NCI-H2107 (cell line): Measurements from ENCODE around the gene ADRM1.

ENCODE experiments used
- DNase-seq: peaks from one replicate; lab custom pipeline; 2025; lab: John Stamatoyannopoulos, UW

The ADRM1 gene

DNA sequence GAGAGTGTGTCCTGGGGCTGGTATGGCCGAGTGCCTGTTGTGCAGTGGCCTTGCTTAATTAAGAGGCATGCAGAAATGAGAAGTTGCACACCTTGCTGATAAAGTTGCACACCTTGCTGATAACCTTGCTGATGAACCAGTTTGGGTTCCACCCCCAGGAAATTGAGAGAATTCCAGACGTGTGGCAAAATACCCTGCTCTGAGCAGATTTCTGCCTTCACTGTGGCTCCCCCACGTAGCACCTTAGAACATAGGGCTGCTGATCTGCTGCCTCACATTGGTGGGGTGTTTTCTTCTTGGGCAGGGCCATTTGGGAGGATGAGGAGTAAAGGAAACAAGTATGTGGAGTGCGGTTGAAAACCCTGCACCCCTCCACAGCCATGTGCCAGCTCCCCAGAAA is 22.5 kb upstream of the ADRM1 start:
- no peak for DNase-seq

DNA sequence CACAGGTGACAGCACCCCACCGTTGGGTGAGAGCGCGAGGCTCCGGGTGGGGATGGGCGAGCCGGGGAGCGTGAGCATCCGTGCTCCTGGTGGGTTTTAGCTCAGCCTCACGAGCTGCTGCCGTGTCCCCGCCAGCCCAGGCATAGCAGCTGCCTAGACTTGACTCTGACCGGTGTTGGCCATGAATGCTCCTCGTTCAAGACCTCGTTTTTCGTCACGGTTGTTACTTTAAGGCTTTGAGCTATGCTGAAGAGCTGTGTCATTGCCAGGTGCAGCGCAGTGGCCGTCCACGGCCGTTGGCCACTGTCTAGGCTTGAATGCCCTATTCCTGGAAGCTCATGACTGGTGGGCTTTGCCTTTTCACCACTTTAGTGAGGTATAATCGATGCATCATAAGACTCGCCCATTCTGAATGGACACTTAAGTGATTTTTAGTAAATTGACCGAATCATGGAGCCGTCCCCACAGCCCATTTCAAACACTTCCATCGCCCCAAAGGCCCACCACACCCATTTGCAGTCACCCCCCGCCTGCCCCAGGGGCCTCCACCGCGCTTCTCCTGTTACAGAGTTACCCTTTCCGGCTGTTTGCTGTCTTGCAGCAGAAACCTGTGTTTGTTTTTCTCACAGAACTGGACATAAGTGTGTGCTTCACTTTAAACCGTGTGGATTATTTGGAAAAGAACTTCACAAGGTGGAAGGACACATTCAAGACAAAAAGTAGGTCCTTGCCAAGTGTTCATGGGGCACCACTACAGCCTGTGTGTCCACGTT is 21.4 kb upstream of the ADRM1 start:
- peak; percentile 45 for DNase-seq

DNA sequence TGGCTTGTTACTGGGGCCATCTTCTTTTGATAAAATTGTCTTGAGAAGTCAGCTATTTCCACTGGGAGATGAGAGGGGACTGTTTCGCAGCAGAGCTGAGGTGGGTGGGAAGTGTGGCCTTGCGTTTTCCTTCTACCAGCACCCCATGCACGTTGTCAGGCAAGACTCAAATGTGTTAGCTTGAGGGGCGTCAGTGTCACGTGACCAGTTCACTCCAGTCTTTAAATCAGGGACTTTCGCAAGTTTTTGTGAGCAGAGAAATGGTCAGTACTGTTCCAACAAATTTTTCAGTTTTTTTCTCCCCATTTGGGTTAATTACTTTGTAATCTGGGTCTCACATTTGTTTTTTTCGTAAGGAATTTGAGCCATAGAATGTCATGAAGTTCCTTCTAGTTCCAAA is 20.7 kb upstream of the ADRM1 start:
- no peak for DNase-seq

DNA sequence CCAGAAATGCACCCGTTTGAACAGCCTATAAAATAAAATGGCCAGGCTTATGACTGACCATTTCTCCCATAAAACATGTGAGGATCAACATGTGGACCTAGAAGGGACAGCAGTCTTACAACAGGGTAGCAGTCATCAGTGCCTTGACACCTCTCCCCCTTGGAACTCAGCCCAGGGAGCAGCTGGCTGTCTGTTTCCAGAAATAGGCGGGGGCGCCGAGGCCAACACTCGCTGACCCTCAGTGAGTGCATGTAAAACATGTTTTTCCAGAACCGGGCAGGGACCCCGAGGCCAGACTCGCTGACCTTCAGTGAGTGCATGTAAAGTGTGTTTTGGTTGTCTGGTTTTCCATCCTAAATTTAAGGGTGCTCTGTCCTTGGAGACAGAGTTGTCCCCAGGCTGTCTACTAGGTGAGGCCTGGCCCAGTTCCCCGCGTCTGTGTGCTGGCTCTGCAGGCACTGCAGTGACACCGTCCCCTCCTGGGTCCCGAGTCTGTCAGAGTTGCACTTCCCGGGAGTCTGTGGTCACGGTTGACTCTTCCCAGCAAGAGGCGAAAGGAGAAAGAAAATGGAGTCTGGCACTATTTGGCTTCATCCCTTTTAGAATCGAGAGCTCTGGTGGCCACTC is 19.8 kb upstream of the ADRM1 start:
- no peak for DNase-seq

DNA sequence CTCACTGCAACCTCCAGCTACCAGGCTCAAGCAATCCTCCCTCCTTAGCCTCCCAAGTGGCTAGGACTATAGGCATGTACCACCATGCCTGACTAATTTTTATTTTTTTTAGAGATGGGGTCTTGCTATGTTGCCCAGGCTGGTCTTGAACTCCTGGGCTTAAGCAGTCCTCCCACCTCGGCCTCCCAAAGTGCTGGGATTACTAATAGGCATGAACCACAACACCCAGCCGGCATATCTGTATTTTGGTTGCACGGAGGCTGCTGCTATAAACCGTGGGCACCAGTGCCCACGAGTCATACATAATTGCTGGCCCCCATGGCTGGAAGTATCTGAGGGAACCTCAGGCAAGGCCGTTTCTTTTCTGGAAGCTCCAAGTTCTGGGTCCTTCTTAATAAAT is 18.3 kb upstream of the ADRM1 start:
- no peak for DNase-seq

DNA sequence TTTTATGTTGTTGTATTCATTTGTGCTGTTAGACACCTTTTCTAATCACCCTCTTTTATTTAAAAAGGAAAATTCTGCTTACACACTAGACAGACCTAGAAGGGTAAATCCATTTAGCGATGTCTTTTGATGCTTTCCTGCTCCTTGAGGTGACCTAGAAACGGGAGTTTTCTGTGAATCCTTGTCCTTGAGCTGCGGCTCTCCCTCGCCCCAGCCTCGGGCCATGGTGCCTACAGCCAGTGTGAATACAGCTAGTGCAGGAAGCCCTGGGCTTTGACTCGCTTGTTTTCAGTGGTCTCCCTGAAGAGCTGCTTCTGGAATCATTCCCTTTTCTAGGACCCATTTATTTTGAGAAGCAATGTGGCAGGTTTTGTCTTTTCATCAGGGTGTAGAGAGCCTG is 17.6 kb upstream of the ADRM1 start:
- DNase-seq: no peak

DNA sequence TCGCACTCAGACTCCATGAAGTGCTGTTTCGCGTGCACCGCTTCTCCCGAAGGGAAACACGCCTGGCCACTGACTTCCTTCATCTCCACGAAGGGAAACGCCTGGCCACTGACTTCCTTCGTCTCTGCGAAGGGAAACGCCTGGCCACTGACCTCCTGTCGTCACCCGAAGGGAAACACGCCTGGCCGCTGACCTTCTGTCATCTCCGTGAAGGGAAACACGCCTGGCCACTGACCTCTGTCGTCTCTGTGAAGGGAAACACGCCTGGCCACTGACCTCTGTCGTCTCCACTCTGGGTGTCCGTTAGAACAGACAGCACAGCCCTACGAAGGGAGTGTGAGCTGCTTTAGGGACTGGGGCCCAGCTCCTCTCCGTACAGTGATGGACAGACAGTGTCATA is 17.1 kb upstream of the ADRM1 start:
- no peak for DNase-seq

DNA sequence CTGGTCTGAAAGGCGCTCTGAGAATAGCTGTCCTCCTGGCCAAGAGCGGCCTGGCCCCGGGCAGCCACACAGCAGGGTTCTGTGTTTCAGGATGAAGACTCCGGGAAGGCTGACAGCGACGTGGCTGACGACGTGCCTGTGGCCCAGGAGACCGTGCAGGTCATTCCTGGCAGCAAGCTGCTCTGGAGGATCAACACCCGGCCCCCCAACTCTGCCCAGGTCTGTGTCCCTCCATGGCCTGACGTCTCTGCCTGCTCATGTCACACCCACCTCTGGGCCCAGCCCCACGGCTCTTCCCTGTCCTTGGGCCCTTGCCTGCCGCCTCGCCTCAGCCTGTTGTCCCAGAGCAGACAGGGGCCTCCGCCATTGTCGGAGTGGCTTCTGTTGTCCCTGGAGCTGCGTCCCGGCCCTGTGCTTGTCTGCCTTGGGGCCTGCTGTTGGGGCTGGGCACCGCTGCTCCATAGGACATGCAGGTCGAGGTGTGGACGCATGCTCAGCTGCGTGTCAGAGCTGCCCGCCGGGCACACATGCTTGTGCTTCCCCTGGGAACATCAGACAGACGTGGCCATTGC is 16.2 kb upstream of the ADRM1 start:
- DNase-seq: no peak

DNA sequence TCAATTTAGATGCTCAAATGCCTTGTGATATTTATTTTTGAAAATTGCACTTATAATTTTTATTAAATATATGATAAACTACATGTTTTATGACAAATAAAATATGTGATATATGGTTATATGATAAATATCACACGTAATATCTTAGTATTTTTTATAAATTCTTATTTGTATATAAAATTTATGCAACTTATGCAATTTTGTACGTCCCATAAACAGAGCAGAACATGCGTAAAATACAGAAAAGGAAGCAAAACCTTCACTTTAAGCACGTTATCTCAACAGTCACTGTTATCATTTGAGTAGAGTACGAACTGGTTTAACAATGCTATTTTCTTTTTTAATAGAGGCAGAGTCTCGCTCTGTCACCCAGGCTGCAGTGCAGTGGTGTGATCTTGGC is 15.7 kb upstream of the ADRM1 start:
- DNase-seq: no peak

DNA sequence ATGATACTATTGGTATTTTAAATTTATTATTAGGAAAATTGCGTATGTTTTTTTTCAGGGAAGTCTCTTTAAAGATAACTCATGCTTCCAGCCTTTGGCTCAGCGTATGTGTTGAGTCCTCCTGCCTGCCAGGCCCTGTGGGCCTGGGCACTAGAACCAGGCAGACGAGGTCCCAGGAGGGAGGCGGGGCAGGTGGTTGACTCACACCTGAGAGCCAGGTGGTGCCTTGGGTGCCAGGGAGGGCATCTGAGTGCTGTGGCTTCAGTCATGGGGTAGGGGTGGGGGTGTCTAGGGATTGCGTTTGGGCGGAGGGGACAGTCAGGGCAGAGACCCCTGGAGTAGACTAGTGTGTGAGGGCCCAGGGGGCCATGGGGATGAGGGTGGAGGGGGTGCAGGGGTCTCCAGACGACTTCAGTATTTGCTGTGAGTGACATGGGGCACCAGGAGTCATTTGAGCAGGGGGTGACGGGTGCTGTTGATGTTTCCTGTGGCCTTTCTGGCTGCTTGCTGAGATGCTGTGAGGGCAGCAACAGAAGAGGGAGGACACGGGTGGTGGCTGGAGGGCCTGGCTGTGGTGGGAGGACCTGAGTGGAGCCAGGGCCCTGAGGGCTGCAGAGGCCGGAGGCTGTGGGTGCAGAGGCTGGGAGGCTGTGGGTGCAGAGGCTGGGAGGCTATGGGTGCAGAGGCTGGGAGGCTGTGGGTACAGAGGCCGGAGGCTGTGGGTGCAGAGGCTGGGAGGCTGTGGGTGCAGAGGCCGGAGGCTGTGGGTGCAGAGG is 14.8 kb upstream of the ADRM1 start:
- no peak for DNase-seq

DNA sequence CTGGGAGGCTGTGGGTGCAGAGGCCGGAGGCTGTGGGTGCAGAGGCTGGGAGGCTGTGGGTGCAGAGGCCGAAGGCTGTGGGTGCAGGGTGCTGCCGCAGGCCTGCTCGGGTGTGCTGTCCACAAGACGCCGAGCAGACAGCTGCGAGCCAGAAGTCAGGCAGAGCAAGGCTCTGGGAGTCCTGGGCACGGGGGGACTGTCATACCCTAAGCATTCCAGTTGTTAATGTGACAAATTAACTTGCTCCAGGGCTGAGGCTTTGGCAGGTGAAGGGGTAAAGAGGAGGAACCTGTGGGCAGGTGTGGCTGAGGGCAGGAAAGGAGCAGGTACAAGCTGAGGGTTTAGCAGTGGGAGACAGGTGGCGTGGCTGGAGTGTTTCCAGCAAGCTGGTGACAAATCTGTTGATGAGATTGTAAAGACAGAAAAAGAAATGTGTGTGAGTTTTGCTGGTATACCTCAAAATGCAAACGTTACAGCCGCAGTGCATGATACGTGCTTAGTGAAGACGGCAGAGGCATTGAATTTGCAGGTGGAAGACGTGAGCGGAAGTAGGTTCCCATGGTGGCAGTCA is 14.2 kb upstream of the ADRM1 start:
- no peak for DNase-seq

DNA sequence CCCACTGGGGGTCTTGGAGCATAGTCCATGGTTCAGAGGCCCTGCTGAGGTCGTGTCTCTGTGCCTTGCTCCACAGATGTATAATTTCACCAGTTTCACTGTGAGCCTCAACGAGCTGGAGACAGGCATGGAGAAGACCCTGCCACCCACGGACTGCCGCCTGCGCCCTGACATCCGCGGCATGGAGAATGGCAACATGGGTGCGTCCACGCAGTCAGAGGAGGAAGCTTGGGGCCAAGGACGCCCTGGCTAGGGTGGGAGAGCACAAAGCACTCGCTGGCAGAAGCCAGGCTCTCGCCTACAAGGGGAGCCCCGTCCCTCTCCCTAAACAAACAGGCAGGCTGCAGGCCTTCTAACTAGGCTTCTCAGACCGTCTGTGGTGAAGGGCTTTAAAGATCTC is 13.7 kb upstream of the ADRM1 start:
- no peak for DNase-seq

DNA sequence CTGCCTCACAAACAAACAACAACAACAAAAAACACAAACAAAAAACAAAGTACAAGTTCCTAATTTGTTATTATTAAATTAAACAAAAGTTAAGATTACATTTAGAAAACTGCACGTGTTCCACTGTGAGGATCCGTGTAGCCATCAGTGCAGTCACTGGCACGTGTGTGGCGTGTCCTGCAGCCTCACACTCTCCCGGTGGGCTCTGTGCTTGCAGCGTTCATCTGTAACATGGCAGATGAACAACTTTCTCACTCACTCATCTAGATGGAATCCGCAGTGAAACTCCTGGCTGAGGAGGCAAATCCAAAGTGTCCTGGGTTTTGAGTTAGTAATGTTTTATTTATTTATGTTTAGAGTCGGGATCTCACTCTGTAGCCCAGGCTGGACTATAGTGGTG is 12.9 kb upstream of the ADRM1 start:
- DNase-seq: no peak

DNA sequence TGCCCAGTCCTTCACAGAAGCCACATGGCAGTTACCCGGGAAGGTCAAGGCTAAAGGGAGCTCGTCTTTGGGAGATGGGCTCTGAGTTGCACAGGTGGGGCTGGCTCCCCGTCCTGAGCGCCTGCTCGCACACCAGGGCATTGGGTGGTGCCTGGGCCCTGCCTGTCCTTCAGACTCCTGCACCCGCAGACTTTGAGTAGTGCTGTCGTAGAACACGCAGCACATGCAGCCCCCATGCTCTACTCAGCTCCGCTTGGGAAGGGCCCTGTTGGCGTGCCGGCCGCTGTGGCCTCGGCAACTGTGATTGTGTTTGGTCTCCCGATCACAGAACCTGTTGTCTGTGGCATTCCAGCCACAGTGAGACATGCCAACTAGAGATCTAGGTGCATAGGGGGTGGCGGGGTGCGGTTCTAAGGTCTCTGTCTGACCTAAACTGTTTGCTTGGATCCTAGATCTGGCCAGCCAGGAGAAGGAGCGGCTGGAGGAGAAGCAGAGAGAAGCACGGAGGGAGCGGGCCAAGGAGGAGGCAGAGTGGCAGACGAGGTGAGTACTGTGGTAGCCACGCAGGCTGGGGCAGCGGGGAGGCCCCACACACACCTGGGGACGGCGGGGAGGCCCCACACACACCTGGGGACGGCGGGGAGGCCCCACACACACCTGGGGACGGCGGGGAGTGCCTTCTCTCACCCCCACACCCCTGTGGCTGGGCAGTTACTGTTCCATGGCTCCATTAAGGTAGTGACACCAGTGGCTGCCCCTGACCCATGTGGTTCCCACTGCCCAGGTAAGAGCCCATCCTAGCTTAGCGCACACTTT is 11.3 kb upstream of the ADRM1 start:
- DNase-seq: no peak

DNA sequence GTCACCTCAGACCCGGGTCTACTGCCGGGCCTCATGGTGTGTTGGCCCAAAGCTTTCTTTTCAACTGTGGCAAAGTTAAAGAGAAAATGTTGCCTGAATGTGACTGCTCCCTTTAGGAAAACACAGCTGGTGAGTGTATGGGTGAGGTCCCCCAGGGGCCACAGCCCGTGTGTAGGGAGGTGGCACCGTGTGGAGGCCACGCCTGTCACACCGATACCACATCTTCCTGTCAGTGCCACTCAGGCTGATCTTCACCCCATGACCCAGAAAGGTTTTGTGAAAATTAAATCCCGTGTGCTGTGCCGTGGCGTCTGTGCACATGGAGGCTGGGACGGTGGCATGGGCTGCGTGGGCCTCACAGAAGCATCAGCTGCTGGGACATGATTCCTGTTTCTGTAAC is 10.7 kb upstream of the ADRM1 start:
- no peak for DNase-seq

DNA sequence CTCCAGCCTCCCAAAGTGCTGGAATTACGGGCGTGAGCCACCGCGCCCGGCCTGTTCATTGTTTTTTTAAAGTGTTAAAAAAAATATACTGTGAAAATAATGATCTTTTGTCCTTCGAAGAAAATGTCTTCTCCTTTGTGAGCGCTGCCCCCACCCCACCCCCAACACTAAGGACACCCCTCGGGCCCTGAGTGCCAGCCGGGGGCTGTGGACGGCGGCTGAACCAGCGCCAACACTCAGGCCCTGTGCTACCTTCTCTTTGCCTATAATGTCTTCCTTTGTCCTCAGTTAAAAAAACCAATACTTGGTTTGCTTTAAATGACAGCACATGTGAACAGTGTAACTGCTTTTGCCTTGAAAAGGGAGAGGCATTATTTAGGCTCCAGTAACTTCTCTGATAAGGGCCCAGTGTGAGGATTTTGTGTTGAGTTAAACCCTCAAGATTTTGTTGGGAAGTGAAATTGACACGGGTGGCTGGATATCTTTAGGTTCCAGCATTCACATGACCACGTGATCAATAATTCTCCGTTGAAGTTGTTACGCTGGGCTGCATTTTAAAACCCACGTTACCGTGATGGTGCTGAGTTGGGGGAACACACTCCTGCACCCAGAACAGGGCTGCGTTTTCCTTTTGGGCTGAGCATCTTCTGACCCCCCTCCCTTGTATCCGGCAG is 9.5 kb upstream of the ADRM1 start:
- DNase-seq: no peak

DNA sequence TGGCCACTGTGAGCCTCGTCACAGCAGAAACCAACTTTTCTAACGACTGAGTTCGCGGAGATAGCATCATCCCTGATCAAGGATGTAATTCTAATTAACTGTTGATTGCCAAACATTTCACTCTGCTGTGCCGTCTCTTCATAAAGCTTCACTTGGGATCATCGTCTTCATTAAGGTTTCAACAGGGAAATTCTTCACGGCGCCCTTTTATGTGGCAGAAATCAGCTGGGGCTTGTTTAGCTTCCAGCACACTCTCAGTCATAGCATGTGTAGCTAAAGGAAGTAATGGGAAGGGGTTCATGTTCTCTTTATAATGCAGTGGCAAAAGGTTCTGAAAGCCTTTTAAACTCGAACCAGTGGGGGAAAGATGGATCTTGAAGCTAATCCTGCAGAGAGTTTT is 8.9 kb upstream of the ADRM1 start:
- no peak for DNase-seq

DNA sequence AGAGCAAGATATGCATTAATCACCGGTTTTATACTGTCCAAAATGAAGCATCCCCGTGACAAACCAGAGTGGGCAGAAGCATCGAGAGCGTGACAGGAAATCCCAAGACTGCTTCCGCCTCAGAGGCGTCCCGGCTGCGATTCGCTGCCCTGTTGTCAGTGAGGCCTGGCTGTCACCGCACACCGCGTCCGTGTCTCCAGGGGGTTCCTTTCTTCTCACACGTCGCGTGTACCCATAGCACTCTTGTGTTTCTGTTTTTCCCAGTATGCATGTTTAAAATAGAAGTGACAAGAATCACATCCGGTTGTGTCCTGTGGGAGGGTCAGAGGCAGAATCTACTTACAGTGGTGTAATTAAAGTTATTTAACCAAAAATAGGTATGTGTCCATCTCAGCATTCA is 8.3 kb upstream of the ADRM1 start:
- DNase-seq: no peak

DNA sequence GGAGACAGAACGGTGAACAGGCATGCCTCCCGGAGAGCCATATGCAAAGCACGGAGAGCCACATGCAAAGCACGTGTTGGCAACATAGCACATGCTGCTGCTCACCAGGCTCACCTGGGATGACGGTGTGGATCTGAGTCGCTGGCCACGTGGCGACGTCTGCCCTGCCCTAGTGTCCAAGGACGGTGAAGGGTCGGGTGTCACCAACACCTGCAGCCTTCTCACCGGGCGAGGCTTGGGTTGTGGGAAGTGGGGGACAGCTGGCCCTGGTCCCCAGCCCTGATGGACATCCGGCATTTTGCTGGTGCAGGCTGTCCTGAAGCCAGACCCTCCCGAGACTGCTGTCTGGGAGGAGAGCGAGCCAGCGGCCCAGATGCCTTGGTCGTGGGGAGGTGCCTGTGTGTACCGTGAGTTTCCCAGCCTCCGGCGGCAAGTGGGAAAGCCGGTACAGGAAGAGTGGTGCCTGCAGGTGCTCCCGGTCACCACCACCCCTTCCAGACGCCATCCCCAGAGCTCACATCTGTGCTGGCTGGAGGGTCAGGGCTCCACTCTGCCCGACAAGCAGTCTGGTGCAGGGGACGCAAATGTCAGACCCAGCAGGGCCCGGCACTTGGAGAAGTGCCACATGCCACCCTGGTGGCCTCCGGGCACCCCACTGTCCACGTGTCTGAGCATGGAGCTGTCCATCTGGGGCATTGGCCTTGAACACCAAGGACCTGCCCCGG is 5.9 kb upstream of the ADRM1 start:
- no peak for DNase-seq

DNA sequence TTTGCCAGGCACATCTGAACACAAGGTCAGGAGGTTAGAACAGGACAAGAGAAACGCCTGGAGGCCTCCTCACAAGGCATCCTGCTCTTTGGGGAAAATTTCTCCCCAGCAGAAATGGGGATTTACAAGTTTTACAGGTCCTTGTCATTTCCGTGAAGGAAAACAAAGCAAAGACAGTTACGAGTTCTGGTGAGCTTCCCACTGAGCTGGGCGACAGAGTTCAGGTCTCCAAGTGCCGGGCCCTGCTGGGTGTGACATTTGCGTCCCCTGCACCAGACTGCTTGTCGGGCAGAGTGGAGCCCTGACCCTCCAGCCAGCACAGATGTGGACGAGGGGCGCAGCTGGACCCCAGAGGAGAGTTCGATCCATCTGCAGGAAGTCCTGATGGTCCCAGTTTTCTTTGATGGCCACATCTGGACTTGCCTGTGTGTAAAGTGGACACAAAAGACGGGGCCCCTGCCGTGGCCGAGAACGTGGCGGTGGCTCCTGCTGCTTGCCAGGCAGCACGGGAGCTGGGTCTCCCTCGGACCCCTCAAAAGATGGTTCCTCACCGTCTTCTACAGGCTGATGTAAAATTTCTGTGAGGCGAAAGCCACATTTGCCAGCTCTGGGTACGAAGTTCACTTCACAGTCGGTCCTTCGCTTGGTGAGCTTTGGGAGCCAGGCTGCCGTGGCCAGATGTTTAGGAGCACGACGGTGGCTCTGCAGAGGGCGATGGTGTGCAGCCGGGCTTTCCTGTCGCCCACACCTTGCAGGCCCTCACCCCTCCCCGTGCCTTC is 5.2 kb upstream of the ADRM1 start:
- DNase-seq: no peak
